ENCODE data around the gene RANBP17. TPM values are rescaled to one million over a fixed set of nuclear protein-coding genes. Genes with fewer than 3 reads are reported as not detected.

RANBP17 gene
- total RNA-seq: 10 to 100 TPM; 10.2 to 13.8 (median 10.9) TPM

- in situ Hi-C loops (cut with MboI; ENCODE audit: low pct_ligation_motif_present in 1 of 4, low pct_unique_long_range_greater_than_20kb in 1 of 4, low sequenced_read_pairs in 3 of 4): no loop called here
- Histone ChIP-seq H3K4me1 (peaks cover 0 to 8% (median 6%) of the 10 kb centered on the region in 4 donors), H3K36me3 (no peaks in the 10 kb centered on the region), H3K9me3 (peaks cover 10 to 12% of the 10 kb centered on the region in 2 donors), H3K27ac (peak within 1 kb of the TSS; percentile 52 to 63 (median 54)), H3K4me3 (peak within 1 kb of the TSS; percentile 62 to 83 (median 71)), H3K27me3 (peaks cover 5% of the 10 kb centered on the region)
- 11% methylated on average over 57 of the region's 102 CpGs; no CpG with 5 or more reads in 1 of the 2 donors for WGBS, 2 donors (ENCODE audit: low coverage in 1 of 2)
- no peak for TF ChIP-seq POLR2AphosphoS5 (IDR thresholded peaks at IDR 0.05)
- no peak for TF ChIP-seq EP300 (IDR thresholded peaks at IDR 0.05; ENCODE audit: low read depth)
- no peak for TF ChIP-seq POLR2A (IDR thresholded peaks at IDR 0.05)
- TF ChIP-seq CTCF (IDR thresholded peaks at IDR 0.05): no peak
- intact Hi-C loops (cut with DNase I; ENCODE audit: low total_unique reads): no loop called here
- DNase-seq: peak; percentile 25
Measured at GRCh38 chr5:170861917-170862766, at the start of gene RANBP17. RANBP17 (plus strand) TSS chr5:170862018.

DNA sequence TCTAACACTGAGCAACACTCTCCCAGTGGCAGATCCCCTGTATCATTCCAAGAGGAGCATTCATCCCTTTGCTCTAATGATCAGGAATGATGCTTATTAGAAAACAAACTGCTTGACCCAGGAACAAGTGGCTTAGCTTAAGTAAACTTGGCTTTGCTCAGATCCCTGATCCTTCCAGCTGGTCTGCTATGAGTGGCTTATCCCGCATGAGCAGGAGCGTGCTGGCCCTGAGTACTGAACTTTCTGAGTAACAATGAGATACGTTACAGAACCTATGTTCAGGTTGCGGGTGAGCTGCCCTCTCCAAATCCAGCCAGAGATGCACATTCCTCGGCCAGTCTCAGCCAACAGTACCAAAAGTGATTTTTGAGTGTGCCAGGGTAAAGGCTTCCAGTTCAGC lies 48.6 kb upstream of the RANBP17 start:
- in situ Hi-C loops (cut with MboI; ENCODE audit: low pct_ligation_motif_present in 1 of 4, low pct_unique_long_range_greater_than_20kb in 1 of 4, low sequenced_read_pairs in 3 of 4) (loop anchor here in 2 of 4 donors (25.0 kb wide), 1 partner anchor 524 kb away; no protein-coding TSS in a partner anchor), intact Hi-C loops (cut with DNase I; ENCODE audit: low total_unique reads) (no loop called here)
- Histone ChIP-seq H3K27me3 (no peaks in the 10 kb centered on the region), H3K36me3 (no peaks in the 10 kb centered on the region), H3K4me3 (no peak overlapping the region), H3K9me3 (no peaks in the 10 kb centered on the region), H3K4me1 (no peaks in the 10 kb centered on the region), H3K27ac (no peak overlapping the region)
- TF ChIP-seq CTCF (IDR thresholded peaks at IDR 0.05): no peak
- no peak for TF ChIP-seq POLR2AphosphoS5 (IDR thresholded peaks at IDR 0.05)
- no peak for TF ChIP-seq POLR2A (IDR thresholded peaks at IDR 0.05)
- no peak for TF ChIP-seq EP300 (IDR thresholded peaks at IDR 0.05; ENCODE audit: low read depth)
- WGBS, 2 donors (ENCODE audit: low coverage in 1 of 2): 83% methylated on average over 5 of the region's 5 CpGs; no CpG with 5 or more reads in 1 of the 2 donors
- DNase-seq: no peak

GRCh38 chr5:170817195-170817594 lies 44.6 kb upstream of the RANBP17 start:
- WGBS, 2 donors (ENCODE audit: low coverage in 1 of 2): 77% methylated on average over 3 of the region's 3 CpGs; no CpG with 5 or more reads in 1 of the 2 donors
- Histone ChIP-seq H3K36me3 (no peaks in the 10 kb centered on the region), H3K27me3 (no peaks in the 10 kb centered on the region), H3K9me3 (no peaks in the 10 kb centered on the region), H3K4me1 (peaks cover 0 to 4% (median 0%) of the 10 kb centered on the region in 4 donors), H3K4me3 (no peak overlapping the region), H3K27ac (no peak overlapping the region)
- in situ Hi-C loops (cut with MboI; ENCODE audit: low pct_ligation_motif_present in 1 of 4, low pct_unique_long_range_greater_than_20kb in 1 of 4, low sequenced_read_pairs in 3 of 4) (loop anchor here in 2 of 4 donors (25.0 kb wide), 1 partner anchor 520 kb away; no protein-coding TSS in a partner anchor), intact Hi-C loops (cut with DNase I; ENCODE audit: low total_unique reads) (no loop called here)
- no peak for DNase-seq
- TF ChIP-seq POLR2AphosphoS5 (IDR thresholded peaks at IDR 0.05) (no peak), POLR2A (IDR thresholded peaks at IDR 0.05) (no peak), EP300 (IDR thresholded peaks at IDR 0.05; ENCODE audit: low read depth) (no peak), CTCF (IDR thresholded peaks at IDR 0.05) (no peak)

DNA sequence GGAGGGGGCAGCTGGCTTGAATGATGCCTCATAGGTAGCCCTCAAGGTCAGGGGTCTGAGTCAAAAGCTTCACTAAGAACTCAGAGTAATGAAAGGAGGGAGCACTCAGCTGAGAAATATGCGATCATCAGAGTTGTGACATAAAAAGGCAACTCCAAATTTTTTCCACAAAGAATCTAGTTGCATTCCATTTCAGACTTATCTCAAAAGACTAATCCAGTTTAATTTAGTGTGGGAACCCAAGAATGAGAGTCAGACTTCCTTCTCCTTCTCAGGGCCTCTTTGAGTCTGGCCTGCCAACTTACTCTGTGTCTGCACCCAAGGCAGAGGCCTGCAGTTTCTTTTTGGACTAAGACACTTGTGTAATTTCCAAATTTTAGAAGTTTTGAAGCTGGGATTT lies 43.6 kb upstream of the RANBP17 start:
- in situ Hi-C loops (cut with MboI; ENCODE audit: low pct_ligation_motif_present in 1 of 4, low pct_unique_long_range_greater_than_20kb in 1 of 4, low sequenced_read_pairs in 3 of 4) (loop anchor here in 2 of 4 donors (25.0 kb wide), 1 partner anchor 519 kb away; no protein-coding TSS in a partner anchor), intact Hi-C loops (cut with DNase I; ENCODE audit: low total_unique reads) (no loop called here)
- Histone ChIP-seq H3K4me1 (peaks cover 0 to 4% (median 0%) of the 10 kb centered on the region in 4 donors), H3K27me3 (no peaks in the 10 kb centered on the region), H3K27ac (no peak overlapping the region), H3K9me3 (no peaks in the 10 kb centered on the region), H3K4me3 (no peak overlapping the region), H3K36me3 (no peaks in the 10 kb centered on the region)
- DNase-seq: no peak
- 86% methylated on average over 1 of the region's 1 CpG; no CpG with 5 or more reads in 1 of the 2 donors for WGBS, 2 donors (ENCODE audit: low coverage in 1 of 2)
- no peak for TF ChIP-seq EP300 (IDR thresholded peaks at IDR 0.05; ENCODE audit: low read depth)
- no peak for TF ChIP-seq POLR2A (IDR thresholded peaks at IDR 0.05)
- no peak for TF ChIP-seq CTCF (IDR thresholded peaks at IDR 0.05)
- TF ChIP-seq POLR2AphosphoS5 (IDR thresholded peaks at IDR 0.05): no peak
